ENCODE data around the gene TOM1L2.
A peak's percentile ranks its signal among the peaks of the same experiment; 100 is the strongest.

TOM1L2 gene

DNA sequence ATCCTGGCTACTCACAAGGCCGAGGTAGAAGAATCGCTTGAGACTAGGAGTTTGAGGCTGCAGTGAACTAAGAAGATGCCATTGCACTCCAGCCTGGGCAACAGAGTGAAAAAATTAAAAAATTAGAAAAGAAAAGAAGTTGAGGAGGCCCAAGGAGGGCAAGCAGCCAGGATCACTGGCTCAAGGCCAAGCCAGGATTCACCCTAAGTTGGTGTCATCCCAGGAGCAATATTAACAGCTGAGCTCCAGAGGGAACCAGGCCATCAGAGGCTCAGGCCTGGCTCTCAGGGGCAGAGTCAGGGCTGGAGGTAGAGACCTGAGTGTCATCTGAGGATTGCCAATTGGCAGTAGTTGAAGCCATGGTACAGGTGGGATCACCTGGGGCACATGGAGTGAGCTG is 21.2 kb upstream of the TOM1L2 start:
- CTCF ChIA-PET = interaction anchor here (0.6 kb wide), 1 partner anchor 104 kb away, joined by 3 read pairs; no protein-coding TSS in a partner anchor
- peak overlapping the region; percentile 90 for H3K27ac ChIP-seq
- no peak for DNase-seq (ENCODE audit: low spot score)
- POLR2A ChIA-PET (ENCODE audit: low non-redundant PET) = no interaction called here
- TF ChIP-seq, protein P1, sequence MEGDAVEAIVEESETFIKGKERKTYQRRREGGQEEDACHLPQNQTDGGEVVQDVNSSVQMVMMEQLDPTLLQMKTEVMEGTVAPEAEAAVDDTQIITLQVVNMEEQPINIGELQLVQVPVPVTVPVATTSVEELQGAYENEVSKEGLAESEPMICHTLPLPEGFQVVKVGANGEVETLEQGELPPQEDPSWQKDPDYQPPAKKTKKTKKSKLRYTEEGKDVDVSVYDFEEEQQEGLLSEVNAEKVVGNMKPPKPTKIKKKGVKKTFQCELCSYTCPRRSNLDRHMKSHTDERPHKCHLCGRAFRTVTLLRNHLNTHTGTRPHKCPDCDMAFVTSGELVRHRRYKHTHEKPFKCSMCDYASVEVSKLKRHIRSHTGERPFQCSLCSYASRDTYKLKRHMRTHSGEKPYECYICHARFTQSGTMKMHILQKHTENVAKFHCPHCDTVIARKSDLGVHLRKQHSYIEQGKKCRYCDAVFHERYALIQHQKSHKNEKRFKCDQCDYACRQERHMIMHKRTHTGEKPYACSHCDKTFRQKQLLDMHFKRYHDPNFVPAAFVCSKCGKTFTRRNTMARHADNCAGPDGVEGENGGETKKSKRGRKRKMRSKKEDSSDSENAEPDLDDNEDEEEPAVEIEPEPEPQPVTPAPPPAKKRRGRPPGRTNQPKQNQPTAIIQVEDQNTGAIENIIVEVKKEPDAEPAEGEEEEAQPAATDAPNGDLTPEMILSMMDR (conservative IDR thresholded peaks at IDR 0.05; ENCODE audit: low read depth) = no peak

DNA sequence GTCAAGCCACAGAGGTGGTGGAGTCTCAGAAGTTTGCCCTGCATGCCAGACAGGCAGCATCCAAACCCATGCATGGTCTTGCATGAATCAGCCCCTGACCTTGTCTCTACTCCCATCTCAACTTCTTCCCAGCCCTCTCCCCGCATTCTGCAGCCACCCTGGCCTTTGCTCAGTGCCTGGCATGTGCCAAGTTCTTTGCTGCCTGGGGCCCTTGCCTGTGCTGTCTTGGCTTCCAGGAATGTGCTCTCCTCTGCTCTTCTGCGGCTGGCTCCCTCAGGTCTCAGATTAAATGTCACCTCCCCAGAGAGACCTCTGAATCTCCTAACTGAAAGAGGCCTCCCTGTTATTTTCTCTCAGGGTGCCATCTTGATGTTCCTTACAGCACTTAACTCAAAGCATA is 18.1 kb upstream of the TOM1L2 start:
- TF ChIP-seq, protein P1 (conservative IDR thresholded peaks at IDR 0.05; ENCODE audit: low read depth) = no peak
- CTCF ChIA-PET = interaction anchor here (0.7 kb wide), 1 partner anchor 253 kb away, joined by 3 read pairs; no protein-coding TSS in a partner anchor
- POLR2A ChIA-PET (ENCODE audit: low non-redundant PET) = no interaction called here
- H3K27ac ChIP-seq = peak overlapping the region; percentile 90
- DNase-seq (ENCODE audit: low spot score) = no peak

DNA sequence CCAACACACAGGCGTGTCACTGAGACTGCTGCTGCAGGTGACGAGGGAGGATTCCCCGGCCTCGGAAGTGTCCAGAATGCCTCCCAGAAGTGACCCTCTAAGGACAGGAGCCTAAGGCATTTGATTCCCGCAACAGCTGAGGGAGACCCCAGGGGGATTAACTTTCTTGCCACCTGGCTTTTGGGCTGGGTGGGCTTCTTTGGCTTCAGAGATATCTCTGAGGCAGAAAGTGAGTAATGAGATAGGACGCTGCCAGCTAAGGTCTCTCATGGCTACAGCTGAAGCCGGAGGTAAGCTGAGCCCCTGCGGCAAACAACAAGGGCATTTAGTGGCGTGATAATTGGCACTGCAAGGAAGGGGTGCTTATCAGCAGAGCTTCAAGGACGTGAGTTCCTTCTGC is 17.4 kb upstream of the TOM1L2 start:
- TF ChIP-seq, protein P1 (conservative IDR thresholded peaks at IDR 0.05; ENCODE audit: low read depth) = no peak
- CTCF ChIA-PET = no interaction called here
- H3K27ac ChIP-seq = peak overlapping the region; percentile 90
- POLR2A ChIA-PET (ENCODE audit: low non-redundant PET) = no interaction called here
- no peak for DNase-seq (ENCODE audit: low spot score)

DNA sequence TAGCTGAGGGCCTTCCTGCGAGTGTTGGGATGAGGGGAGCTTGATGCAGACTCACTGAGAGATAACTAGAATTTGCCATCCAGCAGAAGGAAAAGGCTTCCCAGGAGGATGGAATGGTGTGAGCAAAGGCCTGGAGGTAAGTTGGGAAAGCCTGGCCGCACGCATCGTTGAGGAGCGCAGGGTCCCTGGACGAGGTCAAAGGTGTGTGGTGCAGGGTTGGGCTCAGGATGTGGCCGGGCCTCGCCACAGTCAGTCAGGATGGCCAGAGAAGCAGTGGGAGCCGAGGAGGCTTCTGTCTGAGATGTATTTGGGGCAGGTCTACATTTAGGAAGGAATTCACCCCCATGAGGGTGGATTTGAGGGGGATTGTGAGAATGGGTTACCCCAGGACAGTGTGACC is 16.9 kb upstream of the TOM1L2 start:
- no peak for DNase-seq (ENCODE audit: low spot score)
- peak overlapping the region; percentile 90; the same call in 1 of the 2 replicates for H3K27ac ChIP-seq
- POLR2A ChIA-PET (ENCODE audit: low non-redundant PET) = no interaction called here
- CTCF ChIA-PET = no interaction called here
- TF ChIP-seq, protein P1 (conservative IDR thresholded peaks at IDR 0.05; ENCODE audit: low read depth) = no peak

DNA sequence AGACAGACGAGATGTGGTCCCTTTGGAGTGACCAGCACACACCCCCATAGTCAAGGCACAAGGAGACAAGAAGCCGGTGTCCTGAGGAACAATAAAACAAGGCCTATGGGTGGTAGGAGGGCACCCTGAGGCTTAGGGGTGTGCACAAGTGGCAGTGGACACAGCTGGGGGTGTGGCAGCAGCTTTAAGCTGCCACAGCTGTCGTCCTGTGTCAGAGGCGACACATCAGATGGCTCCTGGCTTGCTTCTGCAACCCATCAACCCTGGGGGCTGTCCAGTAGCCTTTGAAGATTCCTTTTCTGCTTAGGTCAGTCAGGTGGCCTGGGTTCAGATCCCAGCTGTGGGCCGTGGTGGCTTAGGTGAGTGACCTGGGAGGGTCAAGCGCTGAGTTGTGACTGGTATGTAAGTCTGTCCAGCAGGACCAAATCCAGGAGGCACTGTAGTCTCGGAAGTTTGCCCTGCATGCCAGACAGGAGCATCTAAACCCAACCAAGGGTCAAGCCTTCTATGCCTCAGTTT is 16.3 kb upstream of the TOM1L2 start:
- DNase-seq (ENCODE audit: low spot score) = no peak
- TF ChIP-seq, protein P1 (conservative IDR thresholded peaks at IDR 0.05; ENCODE audit: low read depth) = no peak
- ChIA-PET POLR2A (ENCODE audit: low non-redundant PET) (interaction anchor here (0.6 kb wide), 1 partner anchor 13 kb away, joined by 4 read pairs; no protein-coding TSS in a partner anchor), CTCF (interaction anchor here (1.0 kb wide), 1 partner anchor 73 kb away, joined by 3 read pairs; no protein-coding TSS in a partner anchor)
- no peak overlapping the region; the same call in 1 of the 2 replicates for H3K27ac ChIP-seq

DNA sequence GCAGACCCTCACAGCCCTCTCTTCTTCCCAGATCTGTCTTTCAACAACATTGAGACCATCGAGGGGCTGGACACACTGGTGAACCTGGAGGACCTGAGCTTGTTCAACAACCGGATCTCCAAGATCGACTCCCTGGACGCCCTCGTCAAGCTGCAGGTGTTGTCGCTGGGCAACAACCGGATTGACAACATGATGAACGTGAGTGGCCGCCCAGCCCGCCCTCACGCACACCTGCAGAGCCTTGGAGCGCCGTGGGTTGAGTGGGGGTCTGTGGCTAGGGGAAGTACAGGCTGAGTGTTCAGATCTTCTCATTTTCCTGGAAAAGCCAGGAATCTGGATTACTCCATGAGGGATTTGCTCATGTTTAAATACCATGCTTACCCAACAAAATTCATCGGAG is 15.7 kb upstream of the TOM1L2 start:
- ChIA-PET POLR2A (ENCODE audit: low non-redundant PET) (interaction anchor here (0.6 kb wide), 1 partner anchor 13 kb away, joined by 4 read pairs; no protein-coding TSS in a partner anchor), CTCF (interaction anchor here (1.0 kb wide), 1 partner anchor 74 kb away, joined by 3 read pairs; no protein-coding TSS in a partner anchor)
- TF ChIP-seq, protein P1 (conservative IDR thresholded peaks at IDR 0.05; ENCODE audit: low read depth) = no peak
- no peak for DNase-seq (ENCODE audit: low spot score)
- peak overlapping the region; percentile 11; the same call in 1 of the 2 replicates for H3K27ac ChIP-seq
